ENCODE results near the gene GATAD2B.
"Not testable (repeated sequence)": the region's sequence is repeated elsewhere in the genome, so short reads cannot be mapped to it uniquely, and the experiment has no call there.

The GATAD2B gene

GRCh38 chr1:153771841-153772593 is 150.8 kb downstream of the GATAD2B start:
- TF ChIP-seq, protein P1, sequence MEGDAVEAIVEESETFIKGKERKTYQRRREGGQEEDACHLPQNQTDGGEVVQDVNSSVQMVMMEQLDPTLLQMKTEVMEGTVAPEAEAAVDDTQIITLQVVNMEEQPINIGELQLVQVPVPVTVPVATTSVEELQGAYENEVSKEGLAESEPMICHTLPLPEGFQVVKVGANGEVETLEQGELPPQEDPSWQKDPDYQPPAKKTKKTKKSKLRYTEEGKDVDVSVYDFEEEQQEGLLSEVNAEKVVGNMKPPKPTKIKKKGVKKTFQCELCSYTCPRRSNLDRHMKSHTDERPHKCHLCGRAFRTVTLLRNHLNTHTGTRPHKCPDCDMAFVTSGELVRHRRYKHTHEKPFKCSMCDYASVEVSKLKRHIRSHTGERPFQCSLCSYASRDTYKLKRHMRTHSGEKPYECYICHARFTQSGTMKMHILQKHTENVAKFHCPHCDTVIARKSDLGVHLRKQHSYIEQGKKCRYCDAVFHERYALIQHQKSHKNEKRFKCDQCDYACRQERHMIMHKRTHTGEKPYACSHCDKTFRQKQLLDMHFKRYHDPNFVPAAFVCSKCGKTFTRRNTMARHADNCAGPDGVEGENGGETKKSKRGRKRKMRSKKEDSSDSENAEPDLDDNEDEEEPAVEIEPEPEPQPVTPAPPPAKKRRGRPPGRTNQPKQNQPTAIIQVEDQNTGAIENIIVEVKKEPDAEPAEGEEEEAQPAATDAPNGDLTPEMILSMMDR (IDR thresholded peaks at IDR 0.05; ENCODE audit: extremely low read depth, missing control alignments), result no peak
- no peak for DNase-seq (ENCODE audit: low spot score)

GRCh38 chr1:153771261-153771660 is 151.5 kb downstream of the GATAD2B start:
- TF ChIP-seq, protein P1 (IDR thresholded peaks at IDR 0.05; ENCODE audit: extremely low read depth, missing control alignments), result no peak
- DNase-seq (ENCODE audit: low spot score), result no peak

- no peak for DNase-seq (ENCODE audit: low spot score)
- TF ChIP-seq, protein P1 (IDR thresholded peaks at IDR 0.05; ENCODE audit: extremely low read depth, missing control alignments), result no peak
Measured at GRCh38 chr1:153770797-153771196, 152.0 kb downstream of the GATAD2B start.

DNA sequence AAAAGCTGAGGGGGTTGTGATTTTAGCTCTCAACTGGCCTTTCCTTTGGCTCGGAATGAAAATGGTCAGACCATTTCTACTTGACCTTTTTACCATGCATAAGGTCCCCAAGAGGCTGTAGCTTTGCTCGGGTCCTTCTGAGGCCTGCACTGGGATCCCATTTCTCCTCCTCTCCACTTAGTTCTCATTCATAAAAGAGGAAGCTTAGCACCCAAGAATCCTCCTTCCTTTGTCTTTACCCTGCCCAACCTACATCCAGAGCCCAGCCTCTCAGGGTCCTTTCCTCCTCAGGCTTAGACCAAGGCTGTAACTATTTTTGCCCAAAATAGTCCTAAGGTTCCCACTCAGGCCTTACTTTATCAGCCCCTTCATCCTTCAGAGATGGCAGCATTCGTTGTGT is 153.6 kb downstream of the GATAD2B start:
- no peak for DNase-seq (ENCODE audit: low spot score)
- TF ChIP-seq, protein P1 (IDR thresholded peaks at IDR 0.05; ENCODE audit: extremely low read depth, missing control alignments), result no peak

- DNase-seq (ENCODE audit: low spot score), result no peak
Measured at GRCh38 chr1:153768316-153769181, 154.2 kb downstream of the GATAD2B start.

GRCh38 chr1:153767519-153767918 is 155.3 kb downstream of the GATAD2B start:
- no peak for DNase-seq (ENCODE audit: low spot score)
- TF ChIP-seq, protein P1 (IDR thresholded peaks at IDR 0.05; ENCODE audit: extremely low read depth, missing control alignments), result no peak

More at GRCh38 chr1:153768316-153769181, 154.2 kb downstream of the GATAD2B start:
- TF ChIP-seq, protein P1 (IDR thresholded peaks at IDR 0.05; ENCODE audit: extremely low read depth, missing control alignments), result no peak

GRCh38 chr1:153766663-153767062 is 156.1 kb downstream of the GATAD2B start:
- not testable (repeated sequence) for DNase-seq (ENCODE audit: low spot score)
